ENCODE measurements around the gene KCNMA1.

DNA sequence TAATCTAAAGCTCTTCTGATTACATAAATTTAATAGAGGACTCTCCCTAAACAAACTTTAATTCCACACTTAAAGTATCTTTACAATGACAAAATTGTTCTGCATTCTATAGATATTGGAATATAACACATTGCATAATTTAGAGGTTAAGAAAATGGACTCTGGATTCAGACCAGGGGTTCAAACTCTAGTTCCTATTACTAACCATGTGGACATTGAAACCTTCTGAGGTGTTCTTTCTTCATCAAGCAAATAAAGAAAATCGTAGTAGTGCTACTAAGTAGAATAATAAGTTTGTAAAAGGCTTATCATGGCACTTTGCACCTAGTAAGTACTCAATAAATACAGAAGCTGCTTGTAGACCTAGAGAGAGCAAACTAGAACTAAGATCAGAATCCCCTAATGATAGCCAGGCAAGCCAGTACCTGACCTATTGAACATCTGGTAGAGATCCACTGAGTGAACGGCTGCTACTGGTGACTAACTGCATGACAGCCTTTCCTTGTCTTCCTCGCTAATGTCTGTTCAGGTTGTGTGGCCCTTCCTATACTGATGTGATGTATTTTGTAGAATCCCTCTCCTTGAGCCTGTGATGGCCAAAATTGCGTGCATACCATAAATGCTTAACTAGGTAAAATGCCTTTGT is 430.3 kb downstream of the KCNMA1 start:
- TF ChIP-seq EP300 (IDR thresholded peaks at IDR 0.05) (no peak), POLR2A (IDR thresholded peaks at IDR 0.05) (no peak), POLR2AphosphoS5 (IDR thresholded peaks at IDR 0.05) (no peak)
- TF ChIP-seq, protein P1, sequence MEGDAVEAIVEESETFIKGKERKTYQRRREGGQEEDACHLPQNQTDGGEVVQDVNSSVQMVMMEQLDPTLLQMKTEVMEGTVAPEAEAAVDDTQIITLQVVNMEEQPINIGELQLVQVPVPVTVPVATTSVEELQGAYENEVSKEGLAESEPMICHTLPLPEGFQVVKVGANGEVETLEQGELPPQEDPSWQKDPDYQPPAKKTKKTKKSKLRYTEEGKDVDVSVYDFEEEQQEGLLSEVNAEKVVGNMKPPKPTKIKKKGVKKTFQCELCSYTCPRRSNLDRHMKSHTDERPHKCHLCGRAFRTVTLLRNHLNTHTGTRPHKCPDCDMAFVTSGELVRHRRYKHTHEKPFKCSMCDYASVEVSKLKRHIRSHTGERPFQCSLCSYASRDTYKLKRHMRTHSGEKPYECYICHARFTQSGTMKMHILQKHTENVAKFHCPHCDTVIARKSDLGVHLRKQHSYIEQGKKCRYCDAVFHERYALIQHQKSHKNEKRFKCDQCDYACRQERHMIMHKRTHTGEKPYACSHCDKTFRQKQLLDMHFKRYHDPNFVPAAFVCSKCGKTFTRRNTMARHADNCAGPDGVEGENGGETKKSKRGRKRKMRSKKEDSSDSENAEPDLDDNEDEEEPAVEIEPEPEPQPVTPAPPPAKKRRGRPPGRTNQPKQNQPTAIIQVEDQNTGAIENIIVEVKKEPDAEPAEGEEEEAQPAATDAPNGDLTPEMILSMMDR (IDR thresholded peaks at IDR 0.05): no peak
